22Rv1 (cell line): Measurements from ENCODE around the gene TMEM135.

Experiments
- CTCF ChIP-seq: fragments of 450-650 bp; IDR thresholded peaks from 2 replicates; pipeline ENCODE4 v1.5.1; 2017; ENCODE audit warnings: mild to moderate bottlenecking
- ZFX ChIP-seq: fragments of 450-650 bp; IDR thresholded peaks from 2 replicates; pipeline ENCODE4 v1.6.1; 2017; ENCODE audit warnings: antibody characterized with exemption, borderline replicate concordance

GRCh38 chr11:87013912-87014825 lies 23.6 kb upstream of the TMEM135 start:
- TF ChIP-seq CTCF, result no peak
- no peak for TF ChIP-seq ZFX
